Stimulated activated memory B cell treated with anti-CD40 and anti-IgM and Interleukin-4, amounts not matched to agents 10 μg/mL and 1 μg/mL and 100 μg/mL, for 72 hours (primary cell): ENCODE results near the gene KRT74.

Experiments
- ATAC-seq: fragments of 150-1000 bp; cut with Tn5 transposase; 2 replicates; pipeline ENCODE4 v1.10.0; 2021
- H3K27ac Mint-ChIP-seq: one replicate; pipeline ENCODE4 v1.8.0; 2022; ENCODE audit warnings: mild to moderate bottlenecking, mixed read lengths
- H3K27me3 Mint-ChIP-seq: one replicate; pipeline ENCODE4 v1.8.0; 2022; ENCODE audit warnings: mixed read lengths
- H3K36me3 Mint-ChIP-seq: one replicate; pipeline ENCODE4 v1.8.0; 2022; ENCODE audit warnings: mixed read lengths
- H3K4me1 Mint-ChIP-seq: one replicate; pipeline ENCODE4 v1.8.0; 2022; ENCODE audit warnings: mixed read lengths
- H3K4me3 Mint-ChIP-seq: one replicate; pipeline ENCODE4 v1.8.0; 2022; ENCODE audit warnings: mild to moderate bottlenecking, moderate library complexity, mixed read lengths
- H3K9me3 Mint-ChIP-seq: one replicate; pipeline ENCODE4 v1.8.0; 2022; ENCODE audit warnings: mixed read lengths

The KRT74 gene

DNA sequence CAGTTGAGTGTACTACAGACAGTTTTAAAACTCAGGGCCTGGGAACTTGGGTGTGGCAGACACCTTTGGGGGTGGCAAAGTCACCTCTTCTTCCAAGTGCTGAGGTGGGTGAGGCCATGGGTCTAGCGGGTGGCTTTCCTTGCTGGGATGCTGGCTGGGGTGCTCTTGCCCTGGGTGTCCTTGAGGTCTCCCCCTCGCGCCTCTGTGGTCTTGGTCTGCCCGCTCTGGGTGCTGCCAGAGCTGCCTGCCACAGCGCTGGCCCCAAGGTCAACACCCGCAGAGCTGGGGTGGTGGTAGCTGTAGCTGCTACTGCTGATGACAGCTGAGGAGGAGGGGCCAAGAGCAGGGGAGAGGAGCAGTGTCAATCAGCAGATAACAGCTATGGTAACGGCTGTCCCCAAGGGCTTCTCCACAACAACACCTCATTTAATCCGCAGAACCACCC lies 6.8 kb downstream of the KRT74 start:
- no peaks in the 10 kb centered on the region for H3K9me3 Mint-ChIP-seq
- H3K27me3 Mint-ChIP-seq: peaks cover 30% of the 10 kb centered on the region
- H3K36me3 Mint-ChIP-seq: no peaks in the 10 kb centered on the region
- no peak overlapping the region for H3K4me3 Mint-ChIP-seq
- no peak overlapping the region for H3K27ac Mint-ChIP-seq
- H3K4me1 Mint-ChIP-seq: no peaks in the 10 kb centered on the region
- no peak for ATAC-seq

DNA sequence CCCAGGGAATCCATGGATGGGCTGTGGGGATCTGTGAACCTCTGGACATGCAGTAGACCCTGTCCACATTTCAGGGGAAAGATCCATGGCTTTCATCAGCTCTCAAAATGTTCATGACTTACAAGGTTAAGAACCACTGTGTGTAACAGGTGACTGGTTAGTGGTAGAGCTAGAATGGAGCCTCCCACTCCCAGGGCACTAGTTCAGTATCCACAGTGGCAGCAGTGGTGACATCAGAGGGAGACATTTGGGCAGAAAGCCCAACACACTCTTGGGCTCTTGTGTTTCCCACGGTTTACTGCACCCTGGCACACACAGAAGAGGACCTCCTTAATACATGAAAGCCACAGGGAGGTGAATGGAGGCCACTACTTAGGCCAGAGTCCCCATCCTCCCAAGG lies 9.1 kb downstream of the KRT74 start:
- peaks cover 29% of the 10 kb centered on the region for H3K27me3 Mint-ChIP-seq
- no peaks in the 10 kb centered on the region for H3K36me3 Mint-ChIP-seq
- no peak for ATAC-seq
- no peaks in the 10 kb centered on the region for H3K9me3 Mint-ChIP-seq
- H3K4me1 Mint-ChIP-seq: no peaks in the 10 kb centered on the region
- H3K27ac Mint-ChIP-seq: no peak overlapping the region
- no peak overlapping the region for H3K4me3 Mint-ChIP-seq

DNA sequence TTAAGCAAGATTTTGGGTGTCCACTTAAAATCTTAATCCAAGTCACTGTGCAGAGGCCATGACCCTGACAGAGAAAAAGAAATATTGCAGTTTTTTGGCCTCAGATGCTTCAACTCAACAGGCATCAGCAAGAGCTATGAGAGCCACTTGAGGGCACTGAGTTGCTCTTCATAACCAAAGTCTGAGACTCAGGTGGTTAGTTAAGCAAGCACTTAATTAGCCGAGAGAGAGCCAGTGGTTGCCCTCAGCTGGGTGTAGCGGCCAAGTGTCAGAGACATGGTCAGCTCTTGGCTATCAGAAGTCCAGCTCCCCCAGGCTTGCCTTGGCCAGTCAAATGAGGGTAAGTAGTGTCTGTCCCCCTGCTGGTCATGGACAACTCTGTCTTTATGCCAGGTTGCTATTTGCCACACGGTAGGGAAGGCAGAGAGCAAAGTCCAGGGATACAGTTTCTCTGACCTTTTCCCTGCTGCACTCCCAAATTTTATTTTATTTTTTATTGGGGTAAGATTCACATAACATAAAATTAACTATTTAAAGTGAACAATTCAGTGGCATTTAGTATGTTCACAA lies 11.7 kb downstream of the KRT74 start:
- Mint-ChIP-seq H3K4me3 (no peak overlapping the region), H3K27me3 (peaks cover 42% of the 10 kb centered on the region), H3K4me1 (no peaks in the 10 kb centered on the region), H3K9me3 (no peaks in the 10 kb centered on the region), H3K27ac (no peak overlapping the region), H3K36me3 (no peaks in the 10 kb centered on the region)
- ATAC-seq: no peak

DNA sequence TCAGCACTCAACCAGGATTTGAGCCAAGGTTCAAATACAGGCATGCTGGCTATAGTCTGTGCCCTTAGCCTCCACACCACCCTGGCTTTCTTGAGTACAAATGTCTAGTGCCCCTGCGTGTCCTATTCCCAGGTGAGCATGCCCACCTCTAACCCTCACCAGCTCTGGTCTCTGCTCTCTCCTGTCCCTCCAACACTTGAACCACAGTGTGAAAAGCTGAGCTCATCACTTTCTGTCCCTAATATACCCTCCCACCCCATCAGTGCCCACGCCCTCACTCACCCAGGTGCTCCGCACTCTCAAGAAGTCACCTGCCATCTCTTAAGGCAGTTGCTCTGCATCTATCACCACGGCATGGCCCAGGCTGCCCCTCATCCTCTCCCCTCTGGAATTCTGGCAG lies 13.7 kb downstream of the KRT74 start:
- Mint-ChIP-seq H3K9me3 (no peaks in the 10 kb centered on the region), H3K4me1 (no peaks in the 10 kb centered on the region), H3K4me3 (no peak overlapping the region), H3K27ac (no peak overlapping the region), H3K36me3 (no peaks in the 10 kb centered on the region), H3K27me3 (peaks cover 40% of the 10 kb centered on the region)
- no peak for ATAC-seq

DNA sequence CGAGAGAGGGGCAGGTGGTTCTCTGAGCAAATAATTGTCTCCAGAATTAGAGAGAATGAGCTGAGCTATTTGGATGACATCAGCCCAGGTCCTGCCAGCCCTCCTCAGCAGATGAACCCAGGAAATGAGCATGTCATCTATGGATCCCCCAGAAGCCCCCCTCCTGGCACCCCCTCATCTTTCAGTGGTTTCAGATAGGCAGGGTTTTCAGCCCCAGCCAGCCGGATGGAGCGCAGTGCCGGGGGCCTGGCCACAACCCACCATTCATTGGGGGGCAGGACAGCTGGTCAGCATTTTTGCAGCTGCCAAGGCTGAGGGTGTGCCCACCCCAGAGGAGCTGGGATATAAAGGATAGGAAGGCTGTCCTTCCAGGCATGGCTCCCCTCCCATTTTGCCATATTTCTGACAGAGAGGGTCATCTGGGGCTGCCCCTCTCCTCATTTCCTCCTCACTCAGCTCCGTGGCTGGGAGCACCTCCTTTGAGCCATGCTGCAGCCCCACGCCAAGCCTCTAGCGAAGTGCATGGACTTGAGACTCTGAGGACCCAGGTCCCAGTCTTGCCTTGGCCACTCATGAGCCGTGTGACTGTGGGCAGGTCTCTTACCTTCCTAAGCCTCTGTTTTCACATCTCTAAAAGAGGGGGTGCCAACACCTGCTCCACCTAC lies 14.7 kb downstream of the KRT74 start:
- Mint-ChIP-seq H3K4me1 (no peaks in the 10 kb centered on the region), H3K9me3 (no peaks in the 10 kb centered on the region), H3K4me3 (no peak overlapping the region), H3K27me3 (peaks cover 50% of the 10 kb centered on the region), H3K36me3 (no peaks in the 10 kb centered on the region), H3K27ac (no peak overlapping the region)
- ATAC-seq: no peak

DNA sequence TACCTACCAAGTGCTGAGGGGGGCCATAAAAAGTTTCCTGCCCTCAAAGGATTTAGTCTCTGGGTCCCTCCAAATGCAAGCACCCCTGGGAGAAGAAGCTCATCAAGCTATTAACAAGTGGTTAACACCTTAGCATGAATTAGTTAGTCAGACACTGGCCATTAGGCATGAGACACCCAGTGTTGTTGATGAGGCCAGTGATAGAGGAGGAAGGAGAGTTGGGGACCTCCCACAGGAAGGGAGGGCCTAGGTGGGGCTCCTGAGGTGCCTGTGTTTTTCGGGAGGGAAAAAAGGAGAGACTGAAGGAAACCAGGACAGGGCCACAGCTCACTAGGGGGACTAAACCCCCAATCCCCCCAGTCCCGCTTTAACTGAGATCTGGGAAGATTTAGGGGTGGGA lies 16.2 kb downstream of the KRT74 start:
- no peaks in the 10 kb centered on the region for H3K4me1 Mint-ChIP-seq
- H3K9me3 Mint-ChIP-seq: no peaks in the 10 kb centered on the region
- H3K36me3 Mint-ChIP-seq: no peaks in the 10 kb centered on the region
- H3K27me3 Mint-ChIP-seq: peaks cover 59% of the 10 kb centered on the region
- no peak for ATAC-seq
- no peak overlapping the region for H3K27ac Mint-ChIP-seq
- H3K4me3 Mint-ChIP-seq: no peak overlapping the region

DNA sequence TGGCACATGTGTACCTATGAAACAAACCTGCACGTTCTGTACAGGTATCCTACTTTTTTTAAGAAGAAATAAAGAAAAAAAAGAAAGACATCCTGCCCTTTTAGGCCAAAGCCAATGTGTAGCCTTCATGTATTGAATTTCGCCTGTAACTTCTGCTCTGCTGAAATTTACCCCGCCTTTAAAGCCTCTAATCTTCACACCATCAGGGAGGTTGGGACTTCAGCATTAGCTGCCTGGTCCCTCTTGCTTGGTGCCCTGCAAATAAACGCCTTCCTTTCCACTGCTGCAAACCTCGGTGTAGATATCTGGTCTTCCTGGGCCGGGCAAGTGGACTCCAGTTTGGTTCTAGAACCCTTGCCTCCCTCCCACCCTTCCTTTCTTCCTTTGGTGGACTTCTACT lies 18.1 kb downstream of the KRT74 start:
- no peak overlapping the region for H3K4me3 Mint-ChIP-seq

DNA sequence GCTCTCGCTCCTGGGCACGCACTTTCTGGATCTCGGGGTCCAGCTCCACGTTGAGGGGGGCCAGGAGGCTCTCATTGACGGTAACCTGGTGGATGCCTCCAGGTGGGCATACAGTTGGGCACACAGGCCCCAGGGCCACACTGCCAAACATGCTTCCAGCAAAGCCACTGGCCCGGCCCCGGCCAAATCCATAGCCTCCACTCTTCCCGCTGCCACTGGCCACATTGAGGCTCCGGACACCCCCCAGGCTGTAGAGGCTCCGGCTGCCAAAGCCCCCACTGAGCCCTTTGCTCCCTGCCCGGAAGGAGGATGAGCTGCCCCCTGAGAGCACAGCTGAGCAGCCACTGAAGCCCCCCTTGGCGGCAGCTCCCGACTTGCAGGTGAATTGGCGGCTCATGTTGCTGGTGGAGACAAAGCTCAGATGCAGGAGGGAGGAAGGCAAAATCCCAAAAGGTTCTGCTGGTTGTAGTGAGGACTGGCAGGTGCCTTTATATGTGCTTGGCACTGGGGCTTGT lies 20.9 kb downstream of the KRT74 start, which contains the start of gene KRT71:
Gene KRT71 (minus strand): TSS at position 465 of the 515 bp plus-strand sequence. CDS start 68 bp downstream, at position 397.
- no peak within 1 kb of the TSS for H3K4me3 Mint-ChIP-seq

More for the DNA sequence above, 18.1 kb downstream of the KRT74 start:
- Mint-ChIP-seq H3K9me3 (no peaks in the 10 kb centered on the region), H3K27me3 (peaks cover 73% of the 10 kb centered on the region), H3K36me3 (no peaks in the 10 kb centered on the region), H3K27ac (no peak overlapping the region), H3K4me1 (no peaks in the 10 kb centered on the region)
- ATAC-seq: no peak

DNA sequence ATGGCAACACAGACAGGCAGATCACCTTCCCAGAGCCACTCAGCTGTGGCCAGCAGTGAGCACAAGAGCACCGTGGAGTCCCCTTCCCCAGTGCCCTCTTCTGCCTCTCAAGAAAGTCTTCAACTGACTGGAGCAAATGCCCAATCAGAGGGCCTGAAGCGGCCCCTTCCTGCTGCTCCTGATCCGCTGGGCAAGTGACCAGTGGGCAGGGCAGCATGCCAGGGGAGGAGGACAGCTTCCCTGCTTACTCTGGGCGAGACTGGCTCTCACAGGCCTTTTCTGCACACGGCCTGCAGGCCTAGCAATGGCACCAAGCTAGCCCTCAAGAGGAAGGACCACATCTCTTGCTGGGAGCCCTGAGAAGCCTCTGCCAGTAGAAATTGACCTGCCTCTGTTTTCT lies 21.6 kb downstream of the KRT74 start:
- H3K4me3 Mint-ChIP-seq: no peak overlapping the region
- no peaks in the 10 kb centered on the region for H3K9me3 Mint-ChIP-seq
- H3K4me1 Mint-ChIP-seq: no peaks in the 10 kb centered on the region
- H3K27me3 Mint-ChIP-seq: peaks cover 58% of the 10 kb centered on the region
- no peaks in the 10 kb centered on the region for H3K36me3 Mint-ChIP-seq
- no peak overlapping the region for H3K27ac Mint-ChIP-seq
- no peak for ATAC-seq

More for the DNA sequence above, 20.9 kb downstream of the KRT74 start, which contains the start of gene KRT71:
- no peaks in the 10 kb centered on the region for H3K9me3 Mint-ChIP-seq
- H3K27ac Mint-ChIP-seq: no peak within 1 kb of the TSS
- no peaks in the 10 kb centered on the region for H3K36me3 Mint-ChIP-seq
- no peaks in the 10 kb centered on the region for H3K4me1 Mint-ChIP-seq
- no peak for ATAC-seq
- peaks cover 65% of the 10 kb centered on the region for H3K27me3 Mint-ChIP-seq

DNA sequence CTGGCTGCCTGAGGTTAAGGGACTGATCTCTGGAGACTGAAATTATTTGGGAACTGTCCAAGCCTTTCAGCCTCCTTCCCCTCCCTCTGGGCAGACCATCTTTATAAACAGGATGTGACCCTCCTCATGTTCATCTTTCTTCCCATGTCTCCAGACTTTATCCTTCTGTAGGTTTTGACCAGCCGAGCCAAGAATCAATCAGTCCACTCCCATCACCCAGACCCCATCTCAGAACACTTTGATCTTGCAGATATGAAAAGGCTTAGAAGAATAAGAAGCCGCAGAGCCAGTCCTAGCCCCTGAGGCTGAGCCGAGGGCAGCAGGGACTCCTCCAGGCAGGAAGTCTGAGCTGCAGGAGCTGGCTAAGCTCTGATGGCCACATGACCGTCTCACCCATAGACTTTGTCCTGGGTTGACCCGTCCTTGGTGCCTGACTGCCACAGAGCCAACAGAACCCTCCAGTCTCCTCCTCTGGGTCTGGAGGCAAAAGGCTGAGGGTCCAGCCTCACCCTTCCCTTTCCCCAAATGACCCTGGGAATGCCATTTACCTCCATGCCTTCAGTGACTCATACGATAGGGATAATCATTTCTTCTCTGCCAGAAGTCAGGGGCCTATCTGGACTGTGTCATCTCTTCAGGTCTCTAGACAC lies 22.3 kb downstream of the KRT74 start:
- Mint-ChIP-seq H3K27ac (no peak overlapping the region), H3K27me3 (peaks cover 62% of the 10 kb centered on the region), H3K9me3 (no peaks in the 10 kb centered on the region), H3K4me1 (no peaks in the 10 kb centered on the region), H3K36me3 (no peaks in the 10 kb centered on the region), H3K4me3 (no peak overlapping the region)
- ATAC-seq: no peak

DNA sequence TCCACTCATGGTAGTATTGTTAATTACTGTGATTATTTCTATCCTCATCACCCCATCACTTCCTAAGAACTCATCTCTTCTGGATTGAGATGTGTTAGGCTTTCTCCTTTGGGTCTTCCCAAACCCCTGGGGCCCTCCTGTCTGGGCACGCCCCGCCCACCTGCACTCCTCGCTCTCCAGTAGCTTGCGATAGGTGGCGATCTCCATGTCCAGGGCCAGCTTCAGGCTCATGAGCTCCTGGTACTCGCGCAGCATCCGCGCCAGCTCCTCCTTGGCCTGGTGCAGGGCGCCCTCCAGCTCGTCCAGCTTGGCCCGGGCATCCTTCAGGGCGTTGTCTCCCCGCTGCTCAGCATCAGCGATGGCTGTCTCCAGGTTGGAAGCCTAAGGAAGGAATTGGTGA lies 27.5 kb downstream of the KRT74 start:
- no peak for ATAC-seq
- H3K27me3 Mint-ChIP-seq: peaks cover 39% of the 10 kb centered on the region
- H3K9me3 Mint-ChIP-seq: no peaks in the 10 kb centered on the region
- no peak overlapping the region for H3K27ac Mint-ChIP-seq
- no peaks in the 10 kb centered on the region for H3K36me3 Mint-ChIP-seq
- no peaks in the 10 kb centered on the region for H3K4me1 Mint-ChIP-seq
- H3K4me3 Mint-ChIP-seq: no peak overlapping the region

DNA sequence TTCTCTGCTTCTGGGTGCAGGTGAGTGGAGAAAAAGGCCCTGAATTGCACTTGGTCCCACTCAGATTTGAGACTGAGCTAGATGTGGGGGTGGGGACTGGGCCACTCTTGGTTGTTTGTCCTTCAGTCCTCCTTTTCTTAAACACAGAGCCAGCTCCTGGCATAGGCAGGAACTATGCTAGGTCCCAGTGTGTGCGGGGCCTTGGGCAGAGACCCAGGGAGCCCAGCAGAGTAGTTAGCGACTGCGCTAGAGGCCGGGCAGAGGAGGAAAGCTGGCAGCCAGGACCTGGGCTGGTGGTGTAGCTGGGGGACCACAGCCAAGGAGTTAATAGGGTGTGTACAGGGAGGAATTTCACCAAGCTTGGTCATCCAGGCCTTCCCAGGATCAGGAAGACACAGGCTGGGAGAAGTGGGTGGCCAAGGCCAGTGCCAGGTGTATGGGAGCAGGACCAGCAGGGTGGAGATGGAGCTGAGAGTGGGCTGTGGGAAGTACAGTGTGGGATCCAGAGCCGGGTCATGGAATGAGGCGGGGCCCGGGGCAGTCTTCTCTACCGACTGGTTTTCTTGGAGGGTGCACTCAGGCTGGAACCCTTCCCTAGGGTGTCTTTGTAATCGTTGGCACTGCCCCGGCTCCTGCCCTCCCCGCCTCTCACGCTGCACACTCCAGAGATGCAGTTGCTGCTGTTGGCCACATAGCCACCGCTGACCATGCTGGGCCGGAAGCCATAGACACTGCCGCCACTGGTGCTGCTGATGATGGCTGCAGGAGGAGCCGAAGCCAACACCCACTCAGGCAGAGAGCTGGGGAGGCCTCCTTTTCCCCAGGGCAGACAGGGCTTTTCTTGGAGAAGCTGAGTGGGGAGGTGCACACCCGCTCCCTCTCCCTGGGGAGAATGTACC lies 29.4 kb downstream of the KRT74 start:
- H3K4me1 Mint-ChIP-seq: no peaks in the 10 kb centered on the region
- H3K27me3 Mint-ChIP-seq: peaks cover 23% of the 10 kb centered on the region
- no peak overlapping the region for H3K27ac Mint-ChIP-seq
- H3K36me3 Mint-ChIP-seq: no peaks in the 10 kb centered on the region
- peak; percentile 10 for ATAC-seq
- no peaks in the 10 kb centered on the region for H3K9me3 Mint-ChIP-seq
- H3K4me3 Mint-ChIP-seq: no peak overlapping the region

DNA sequence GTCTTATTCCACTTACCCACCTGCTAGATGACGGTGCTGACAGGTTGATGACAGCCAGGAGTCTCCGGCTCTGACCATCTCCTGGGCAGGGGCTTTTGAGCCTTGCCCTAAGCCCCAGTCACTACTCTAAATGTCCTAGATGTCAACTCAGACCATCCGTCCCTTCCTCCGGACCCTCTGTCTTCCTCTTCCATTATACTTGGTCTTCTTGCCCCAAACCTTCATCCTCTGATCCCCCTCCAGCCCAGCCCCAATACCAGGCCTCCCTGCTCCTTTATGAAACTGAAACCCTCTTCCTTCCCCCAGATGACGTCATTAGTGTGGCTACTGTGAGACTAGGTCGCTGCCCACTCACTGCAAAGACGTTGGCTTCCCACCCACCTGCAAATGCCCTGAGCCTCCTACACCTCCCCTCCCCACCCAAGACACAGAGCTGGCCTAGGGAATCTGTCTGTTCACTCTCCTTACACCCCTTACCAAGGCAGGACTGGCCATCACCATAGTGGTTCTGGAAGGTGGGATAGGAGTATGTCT lies 30.8 kb downstream of the KRT74 start:
- Mint-ChIP-seq H3K27ac (no peak overlapping the region), H3K9me3 (no peaks in the 10 kb centered on the region), H3K36me3 (no peaks in the 10 kb centered on the region), H3K4me3 (no peak overlapping the region), H3K4me1 (no peaks in the 10 kb centered on the region), H3K27me3 (peaks cover 19% of the 10 kb centered on the region)
- no peak for ATAC-seq

DNA sequence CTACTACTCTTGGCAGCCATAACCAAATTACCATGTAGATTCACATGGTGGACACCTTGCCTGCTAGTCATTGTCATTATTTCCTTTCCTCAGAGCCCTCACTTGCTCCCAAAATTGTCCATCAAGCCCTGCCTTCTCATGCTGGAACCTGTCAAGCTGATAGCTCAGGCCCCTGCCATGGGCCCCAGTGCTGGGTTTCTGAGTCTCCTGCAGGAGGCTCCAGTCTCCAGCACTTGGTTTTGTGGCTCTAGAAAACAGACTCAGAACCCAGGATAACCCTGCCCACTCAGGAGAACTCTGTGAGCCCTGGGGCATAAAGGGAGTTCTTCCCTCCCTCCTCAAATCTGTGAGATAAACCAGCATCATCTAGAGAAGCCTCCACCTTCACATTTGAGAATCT lies 31.5 kb downstream of the KRT74 start:
- no peaks in the 10 kb centered on the region for H3K4me1 Mint-ChIP-seq
- no peak for ATAC-seq

DNA sequence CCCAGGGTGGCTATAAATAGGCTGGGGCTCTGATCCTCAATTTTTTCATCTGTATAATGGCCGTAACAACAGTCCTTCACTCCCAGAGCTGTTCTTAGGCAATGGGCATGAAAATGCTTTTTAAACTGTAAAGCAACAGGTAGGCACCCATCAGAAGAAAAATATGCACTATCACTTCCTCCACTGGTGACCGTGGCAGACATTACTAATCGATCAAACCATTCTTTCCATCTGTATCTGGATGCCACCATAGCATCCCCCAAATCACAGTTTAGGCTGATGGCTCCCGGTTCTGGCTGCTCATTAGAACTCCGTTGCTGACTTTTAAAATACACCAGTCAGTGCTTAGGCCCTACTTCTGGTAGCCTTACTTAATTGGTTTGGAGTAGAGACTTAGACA lies 31.9 kb downstream of the KRT74 start:
- Mint-ChIP-seq H3K4me1 (no peaks in the 10 kb centered on the region), H3K9me3 (no peaks in the 10 kb centered on the region), H3K27me3 (peaks cover 25% of the 10 kb centered on the region), H3K4me3 (no peak overlapping the region), H3K27ac (no peak overlapping the region), H3K36me3 (no peaks in the 10 kb centered on the region)
- ATAC-seq: no peak

More for the DNA sequence above, 31.5 kb downstream of the KRT74 start:
- Mint-ChIP-seq H3K36me3 (no peaks in the 10 kb centered on the region), H3K4me3 (no peak overlapping the region), H3K27ac (no peak overlapping the region), H3K9me3 (no peaks in the 10 kb centered on the region), H3K27me3 (peaks cover 24% of the 10 kb centered on the region)
